CD14-positive monocyte (primary cell): Measurements from ENCODE around the gene PREX1. TPM values are rescaled to one million over a fixed set of nuclear protein-coding genes. Genes with fewer than 3 reads are reported as not detected.
A peak's percentile ranks its signal among the peaks of the same experiment; 100 is the strongest.

Experiments used
- DNase-seq, 3 donors: peaks; one replicate each; pipeline ENCODE4 v3.0.0-alpha.2; 2011 to 2022
- H2AFZ ChIP-seq: 2 replicates; pipeline ENCODE4 v1.6.0; 2012; ENCODE audit warnings: mild to moderate bottlenecking, low read depth, low read length, inconsistent platforms; ENCODE audit not compliant: insufficient read depth, poor library complexity, severe bottlenecking
- H3K27ac ChIP-seq, 2 donors: 1 replicate in 1 of 2; 2 replicates in 1 of 2; pipeline ENCODE4 v1.5.1; 2012 to 2013; ENCODE audit warnings: low read length in 2 of 2, control low read depth in 1 of 2, inconsistent platforms in 1 of 2, low read depth in 1 of 2, mild to moderate bottlenecking in 1 of 2
- H3K27me3 ChIP-seq, 2 donors: one replicate each; pipeline versions ENCODE4 v1.6.0 to v1.6.1; 2011 to 2013; ENCODE audit warnings: low read length in 2 of 2; ENCODE audit not compliant: control insufficient read depth in 2 of 2, insufficient read depth in 2 of 2
- H3K36me3 ChIP-seq, 2 donors: replicated peaks in 1 of 2; 1 replicate in 1 of 2; 2 replicates in 1 of 2; pipeline versions ENCODE4 v1.5.1 to v1.6.1; 2012 to 2013; ENCODE audit warnings: low read length in 2 of 2, control low read depth in 1 of 2, inconsistent platforms in 1 of 2, mild to moderate bottlenecking in 1 of 2; ENCODE audit not compliant: insufficient read depth in 2 of 2, control insufficient read depth in 1 of 2
- H3K4me1 ChIP-seq, 2 donors: 1 replicate in 1 of 2; 2 replicates in 1 of 2; pipeline versions ENCODE4 v1.5.1 to v1.6.1; 2012 to 2013; ENCODE audit warnings: low read length in 2 of 2, control low read depth in 1 of 2, inconsistent platforms in 1 of 2, mild to moderate bottlenecking in 1 of 2, moderate library complexity in 1 of 2; ENCODE audit not compliant: insufficient read depth in 2 of 2, control insufficient read depth in 1 of 2
- H3K4me2 ChIP-seq: replicated peaks from 2 replicates; pipeline ENCODE3; 2012; ENCODE audit warnings: low read length, moderate library complexity, mild to moderate bottlenecking; ENCODE audit not compliant: poor library complexity, severe bottlenecking; ENCODE audit errors: extremely low read depth
- H3K4me3 ChIP-seq, 3 experiments: fragments of 200-600 bp in 1 of 3; sonication (generic) in 1 of 3; replicated peaks in 1 of 3; 1 replicate in 2 of 3; 2 replicates in 1 of 3; pipeline ENCODE4 v1.5.1; 2011 to 2013; ENCODE audit warnings: low read length in 3 of 3, mild to moderate bottlenecking in 3 of 3, control low read depth in 2 of 3, low read depth in 2 of 3, inconsistent platforms in 1 of 3, moderate library complexity in 1 of 3
- H3K79me2 ChIP-seq: 2 replicates; pipeline ENCODE4 v1.6.0; 2012; ENCODE audit warnings: mild to moderate bottlenecking, control low read depth, inconsistent platforms, low read length, moderate library complexity; ENCODE audit not compliant: insufficient read depth
- H3K9ac ChIP-seq: 2 replicates; pipeline ENCODE4 v1.6.0; 2017; ENCODE audit warnings: low read length, mild to moderate bottlenecking; ENCODE audit not compliant: insufficient read depth, poor library complexity, severe bottlenecking
- H3K9me3 ChIP-seq, 2 donors: replicated peaks in 1 of 2; 1 replicate in 1 of 2; 2 replicates in 1 of 2; pipeline versions ENCODE4 v1.5.1 to v1.6.1; 2012 to 2013; ENCODE audit warnings: low read length in 2 of 2, control low read depth in 1 of 2; ENCODE audit not compliant: control insufficient read depth in 1 of 2, insufficient read depth in 1 of 2
- H4K20me1 ChIP-seq: 2 replicates; pipeline ENCODE4 v1.6.0; 2012; ENCODE audit warnings: mild to moderate bottlenecking, low read length, control low read depth, moderate library complexity; ENCODE audit not compliant: insufficient read depth
- H3K27ac Mint-ChIP-seq, 7 donors: one replicate each; pipeline ENCODE4 v1.8.0; 2020; ENCODE audit warnings: mild to moderate bottlenecking in 7 of 7, mixed read lengths in 7 of 7, moderate library complexity in 6 of 7, inconsistent platforms in 2 of 7
- H3K27me3 Mint-ChIP-seq, 3 donors: one replicate each; pipeline ENCODE4 v1.8.0; 2021 to 2022; ENCODE audit warnings: low read depth in 3 of 3, mild to moderate bottlenecking in 3 of 3, mixed read lengths in 3 of 3, moderate library complexity in 3 of 3, inconsistent platforms in 1 of 3
- H3K36me3 Mint-ChIP-seq, 2 donors: one replicate each; pipeline ENCODE4 v1.8.0; 2020; ENCODE audit warnings: mixed read lengths in 2 of 2, inconsistent platforms in 1 of 2, mild to moderate bottlenecking in 1 of 2
- H3K4me1 Mint-ChIP-seq: one replicate; pipeline ENCODE4 v1.8.0; 2020; ENCODE audit warnings: mild to moderate bottlenecking, mixed read lengths
- H3K4me3 Mint-ChIP-seq, 2 donors: one replicate each; pipeline ENCODE4 v1.8.0; 2020; ENCODE audit warnings: mild to moderate bottlenecking in 2 of 2, mixed read lengths in 2 of 2, moderate library complexity in 1 of 2
- H3K9me3 Mint-ChIP-seq, 7 donors: one replicate each; pipeline ENCODE4 v1.8.0; 2020 to 2022; ENCODE audit warnings: mixed read lengths in 7 of 7, mild to moderate bottlenecking in 6 of 7, moderate library complexity in 6 of 7, inconsistent platforms in 2 of 7
- CTCF ChIP-seq: fragments of 200-600 bp; IDR thresholded peaks from one replicate; pipeline ENCODE4 v1.8.0; 2022; ENCODE audit warnings: antibody characterized with exemption, mild to moderate bottlenecking
- WGBS: methylation state at CpG from one replicate; pipeline ENCODE4 v1.1.5; 2013; ENCODE audit warnings: missing lambda C conversion rate; ENCODE audit not compliant: insufficient coverage; 5-methylcytosine and 5-hydroxymethylcytosine counted together
- intact Hi-C, 2 donors: fragments of 100-400 bp; cut with micrococcal nuclease; formaldehyde crosslinking; loops; one replicate each; pipeline versions ENCODE4 v1.15.0 to v1.15.1; 2023
- polyA plus RNA-seq, 3 donors: library from polyadenylated mRNA; depleted of rRNA in 1 of 3; unstranded in 2 of 3; stranded (reverse) in 1 of 3; fragments of 300-500 nt in 2 of 3; fragments of >200 nt in 1 of 3; fragmentation: Illumina TruSeq in 2 of 3; gene quantifications; 1 replicate in 2 of 3; 2 replicates in 1 of 3; pipeline ENCODE4 v1.2.3, GENCODE V29; 2012 to 2021

The PREX1 gene
- polyA plus RNA-seq, 3 donors, result 24.3 to 114 (median 27.5) TPM

GRCh38 chr20:48738094-48738398 lies 89.8 kb downstream of the PREX1 start:
- TF ChIP-seq CTCF, result no peak
- Mint-ChIP-seq H3K4me1 (peaks cover 52% of the 10 kb centered on the region), H3K36me3 (peaks cover 90 to 97% of the 10 kb centered on the region in 2 donors), H3K27ac (peak overlapping the region in 6 of 7 donors; percentile 38 to 95 (median 70)), H3K4me3 (no peak overlapping the region), H3K9me3 (no peaks in the 10 kb centered on the region), H3K27me3 (peaks cover 0 to 2% (median 0%) of the 10 kb centered on the region in 3 donors)
- H3K4me1 ChIP-seq, result peaks cover 28 to 29% of the 10 kb centered on the region in 2 donors
- no peaks in the 10 kb centered on the region for H3K9me3 ChIP-seq
- H3K4me2 ChIP-seq, result no peak overlapping the region
- H3K4me3 ChIP-seq, result no peak overlapping the region
- H3K27me3 ChIP-seq, result no peaks in the 10 kb centered on the region
- intact Hi-C loops, result no loop called here
- peaks cover 100% of the 10 kb centered on the region for H4K20me1 ChIP-seq
- H2AFZ ChIP-seq, result no peak overlapping the region
- peaks cover 77 to 96% of the 10 kb centered on the region in 2 donors for H3K36me3 ChIP-seq
- no CpG with 5 or more reads among the region's 3 CpGs for WGBS
- no peak for DNase-seq
- H3K79me2 ChIP-seq, result peaks cover 90% of the 10 kb centered on the region
- no peak overlapping the region for H3K9ac ChIP-seq
- peak overlapping the region; percentile 26 to 74 for H3K27ac ChIP-seq

GRCh38 chr20:48737434-48738093 lies 90.2 kb downstream of the PREX1 start:
- Histone ChIP-seq H3K79me2 (peaks cover 89% of the 10 kb centered on the region), H4K20me1 (peaks cover 100% of the 10 kb centered on the region), H3K4me2 (no peak overlapping the region), H3K4me3 (no peak overlapping the region), H3K9ac (no peak overlapping the region), H2AFZ (no peak overlapping the region), H3K4me1 (peaks cover 28 to 29% of the 10 kb centered on the region in 2 donors), H3K9me3 (no peaks in the 10 kb centered on the region), H3K36me3 (peaks cover 77 to 96% of the 10 kb centered on the region in 2 donors), H3K27ac (peak overlapping the region in 1 of 2 donors; percentile 74), H3K27me3 (no peaks in the 10 kb centered on the region)
- WGBS, result 86% methylated on average over 6 of the region's 8 CpGs
- H3K4me1 Mint-ChIP-seq, result peaks cover 57% of the 10 kb centered on the region
- DNase-seq, result no peak
- H3K9me3 Mint-ChIP-seq, result no peaks in the 10 kb centered on the region
- H3K4me3 Mint-ChIP-seq, result no peak overlapping the region
- H3K36me3 Mint-ChIP-seq, result peaks cover 90 to 97% of the 10 kb centered on the region in 2 donors
- H3K27me3 Mint-ChIP-seq, result peaks cover 0 to 2% (median 0%) of the 10 kb centered on the region in 3 donors
- no peak for TF ChIP-seq CTCF
- intact Hi-C loops, result no loop called here
- H3K27ac Mint-ChIP-seq, result peak overlapping the region in 4 of 7 donors; percentile 60 to 95 (median 70)
